ENCODE measurements around the gene KDELR3.

- TF ChIP-seq CTCF (conservative IDR thresholded peaks at IDR 0.05) (no peak), EZH2 (IDR thresholded peaks at IDR 0.05; ENCODE audit: low read depth) (no peak)
Observed at GRCh38 chr22:38441620-38442287, 26.1 kb upstream of the KDELR3 start.

Measured in PC-9 (cell line).